D721Med (cell line): Measurements from ENCODE around the gene VCAN.
"Not testable (repeated sequence)": the region's sequence is repeated elsewhere in the genome, so short reads cannot be mapped to it uniquely, and the experiment has no call there.

ENCODE experiments used
- DNase-seq: peaks from one replicate; pipeline ENCODE4 v3.0.0; 2011; ENCODE audit warnings: low spot score; ENCODE audit not compliant: insufficient read length
- FAIRE-seq: peaks from 2 replicates; lab custom pipeline; 2011; peaks lifted over from hg19 to GRCh38; lab: Jason Lieb, UNC
- CTCF ChIP-seq: IDR thresholded peaks from 2 replicates; pipeline ENCODE4 v1.5.1; 2012; ENCODE audit warnings: mild to moderate bottlenecking, control low read depth; ENCODE audit not compliant: insufficient read depth; ENCODE audit errors: missing control alignments

Gene VCAN

DNA sequence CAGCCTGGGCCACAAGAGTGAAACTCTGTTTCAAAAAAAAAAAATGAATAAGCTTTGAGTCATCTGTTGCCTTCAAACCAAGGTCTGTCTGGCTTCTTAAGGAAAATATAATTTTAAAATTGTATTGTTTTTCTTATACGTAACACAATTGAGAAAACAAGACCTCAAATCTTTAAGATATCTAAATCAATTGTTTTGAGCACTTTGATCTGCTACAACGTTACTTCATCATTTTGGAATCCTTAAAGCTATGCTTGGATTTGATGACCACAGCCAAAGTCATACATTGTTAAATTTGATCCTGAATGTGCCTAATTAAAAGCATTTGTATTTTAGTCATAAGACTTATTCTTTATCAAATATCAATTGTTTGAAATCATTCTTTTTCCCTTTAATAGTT lies 37.7 kb upstream of the VCAN start:
- FAIRE-seq (no peak), DNase-seq (no peak)
- TF ChIP-seq CTCF = no peak

DNA sequence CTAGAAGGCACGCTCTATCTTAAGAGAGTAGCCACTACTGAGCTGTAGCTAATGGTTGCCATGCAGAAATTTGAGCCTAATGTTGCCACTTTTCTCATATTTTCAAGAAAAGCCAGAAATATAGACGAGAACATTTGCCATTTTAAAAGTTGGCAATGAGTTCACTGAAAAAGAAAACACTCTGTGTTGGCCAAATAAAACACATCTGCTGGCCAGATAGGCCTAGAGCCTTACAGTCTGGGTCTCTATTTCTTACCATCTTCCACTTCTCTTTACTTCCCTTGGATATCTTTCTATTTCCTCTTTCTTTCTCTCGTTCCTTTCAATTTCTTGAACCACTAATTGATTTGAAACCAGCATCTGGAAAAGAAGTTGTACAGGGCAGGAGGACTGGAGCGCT lies 36.6 kb upstream of the VCAN start:
- no peak for FAIRE-seq
- no peak for TF ChIP-seq CTCF
- no peak for DNase-seq

GRCh38 chr5:83436276-83436675 lies 35.3 kb upstream of the VCAN start:
- FAIRE-seq = peak; percentile 38
- DNase-seq = no peak
- no peak for TF ChIP-seq CTCF

GRCh38 chr5:83437697-83438096 lies 33.8 kb upstream of the VCAN start:
- not testable (repeated sequence) for DNase-seq, FAIRE-seq

GRCh38 chr5:83440826-83441225 lies 30.7 kb upstream of the VCAN start:
- DNase-seq = no peak
- TF ChIP-seq CTCF = no peak
- no peak for FAIRE-seq

- TF ChIP-seq CTCF = no peak
- no peak for DNase-seq
- FAIRE-seq = no peak
Observed at GRCh38 chr5:83441747-83442146, 29.8 kb upstream of the VCAN start.

DNA sequence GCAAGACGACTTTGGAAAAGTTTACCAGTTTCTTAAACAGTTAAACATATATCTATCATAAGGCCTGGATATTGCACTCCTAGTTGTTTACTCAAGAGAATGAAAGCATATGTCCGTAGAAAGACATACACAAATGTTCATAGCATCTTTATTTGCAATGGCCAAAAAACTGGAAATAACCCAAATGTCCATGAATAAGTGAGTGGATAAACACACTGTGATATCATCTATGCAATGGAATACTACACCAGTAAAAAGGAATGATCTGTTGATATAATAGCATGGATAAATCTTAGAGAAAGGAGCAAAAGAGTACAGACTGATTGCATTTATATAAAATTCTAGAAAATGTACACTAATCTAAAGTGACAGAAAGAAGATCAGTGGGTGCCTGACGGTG lies 28.0 kb upstream of the VCAN start:
- FAIRE-seq (no peak), DNase-seq (no peak)
- no peak for TF ChIP-seq CTCF

DNA sequence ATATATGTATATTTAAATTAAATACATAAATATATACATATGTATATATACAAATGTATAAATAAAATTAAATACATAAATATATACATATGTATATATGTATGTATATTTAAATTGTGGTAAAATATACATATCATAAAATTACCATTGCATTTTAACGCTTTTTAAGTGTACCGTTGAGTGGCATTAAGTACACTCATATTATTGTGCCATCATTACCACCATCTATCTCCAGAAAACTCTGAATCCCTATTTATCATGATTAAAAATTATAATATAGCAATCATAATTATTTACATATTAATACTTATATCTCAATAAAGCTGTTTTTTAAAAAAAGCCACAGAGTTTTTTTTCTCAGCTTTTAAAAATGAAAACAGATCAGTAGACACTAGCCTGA lies 27.1 kb upstream of the VCAN start:
- TF ChIP-seq CTCF = no peak
- FAIRE-seq (no peak), DNase-seq (no peak)
